ENCODE measurements around the gene BCL2.
A peak's percentile ranks its signal among the peaks of the same experiment; 100 is the strongest.
"Not testable (repeated sequence)": the region's sequence is repeated elsewhere in the genome, so short reads cannot be mapped to it uniquely, and the experiment has no call there.

Gene BCL2

GRCh38 chr18:63190838-63191237 is 128.7 kb downstream of the BCL2 start:
- CTCF ChIA-PET, result interaction anchor here (1.5 to 1.7 kb wide), 2 partner anchors 29 to 124 kb away, joined by 3 read pairs; no protein-coding TSS in a partner anchor
- H3K4me1 ChIP-seq (ENCODE audit: control extremely low read depth in 1 of 4, control insufficient read depth in 4 of 4, insufficient read depth in 4 of 4, low read length in 3 of 4), result peaks cover 0 to 19% (median 16%) of the 10 kb centered on the region in 4 experiments
- WGBS (ENCODE audit: insufficient coverage), result no CpG with 5 or more reads among the region's 2 CpGs

GRCh38 chr18:63189817-63190216 is 129.8 kb downstream of the BCL2 start:
- H3K4me1 ChIP-seq (ENCODE audit: control extremely low read depth in 1 of 4, control insufficient read depth in 4 of 4, insufficient read depth in 4 of 4, low read length in 3 of 4), result peaks cover 0 to 19% (median 16%) of the 10 kb centered on the region in 4 experiments
- 93% methylated on average over 2 of the region's 2 CpGs for WGBS (ENCODE audit: insufficient coverage)

More at GRCh38 chr18:63190838-63191237, 128.7 kb downstream of the BCL2 start:
- POLR2A ChIA-PET; H3K4me3 ChIP-seq (ENCODE audit: control insufficient read depth in 1 of 7, extremely low read depth in 1 of 7, insufficient read depth in 4 of 7, low read depth in 2 of 7, low read length in 6 of 7); DNase-seq; H3K27me3 ChIP-seq (replicated peaks in 2 of 5; ENCODE audit: control insufficient read depth in 4 of 5, insufficient read depth in 5 of 5, low read length in 4 of 5); H3K9me3 ChIP-seq (ENCODE audit: control extremely low read depth in 1 of 5, control insufficient read depth in 4 of 5, insufficient read depth in 2 of 5, low read depth in 1 of 5, low read length in 4 of 5); H3K36me3 ChIP-seq (ENCODE audit: control insufficient read depth in 4 of 4, insufficient read depth in 4 of 4, low read length in 3 of 4); H3K27ac ChIP-seq (ENCODE audit: insufficient read depth in 1 of 2, low read depth in 1 of 2, low read length in 2 of 2, poor library complexity in 1 of 2, severe bottlenecking in 2 of 2): not testable (repeated sequence)

GRCh38 chr18:63189041-63189440 is 130.5 kb downstream of the BCL2 start:
- 100% methylated on average over 1 of the region's 2 CpGs for WGBS (ENCODE audit: insufficient coverage)
- no peak overlapping the region for H3K4me3 ChIP-seq (ENCODE audit: control insufficient read depth in 1 of 7, extremely low read depth in 1 of 7, insufficient read depth in 4 of 7, low read depth in 2 of 7, low read length in 6 of 7)
- H3K9me3 ChIP-seq (ENCODE audit: control extremely low read depth in 1 of 5, control insufficient read depth in 4 of 5, insufficient read depth in 2 of 5, low read depth in 1 of 5, low read length in 4 of 5), result no peaks in the 10 kb centered on the region
- POLR2A ChIA-PET, result interaction anchor here (0.7 kb wide), 1 partner anchor 17 kb away, joined by 3 read pairs; no protein-coding TSS in a partner anchor
- no peaks in the 10 kb centered on the region for H3K27me3 ChIP-seq (replicated peaks in 2 of 5; ENCODE audit: control insufficient read depth in 4 of 5, insufficient read depth in 5 of 5, low read length in 4 of 5)
- no peak overlapping the region for H3K27ac ChIP-seq (ENCODE audit: insufficient read depth in 1 of 2, low read depth in 1 of 2, low read length in 2 of 2, poor library complexity in 1 of 2, severe bottlenecking in 2 of 2)
- H3K36me3 ChIP-seq (ENCODE audit: control insufficient read depth in 4 of 4, insufficient read depth in 4 of 4, low read length in 3 of 4), result no peaks in the 10 kb centered on the region
- peaks cover 0 to 19% (median 16%) of the 10 kb centered on the region in 4 experiments for H3K4me1 ChIP-seq (ENCODE audit: control extremely low read depth in 1 of 4, control insufficient read depth in 4 of 4, insufficient read depth in 4 of 4, low read length in 3 of 4)
- CTCF ChIA-PET, result interaction anchor here (1.8 kb wide), 1 partner anchor 17 kb away, joined by 4 read pairs; no protein-coding TSS in a partner anchor
- DNase-seq, result no peak

More at GRCh38 chr18:63189817-63190216, 129.8 kb downstream of the BCL2 start:
- Histone ChIP-seq H3K9me3 (ENCODE audit: control extremely low read depth in 1 of 5, control insufficient read depth in 4 of 5, insufficient read depth in 2 of 5, low read depth in 1 of 5, low read length in 4 of 5) (no peaks in the 10 kb centered on the region), H3K27ac (ENCODE audit: insufficient read depth in 1 of 2, low read depth in 1 of 2, low read length in 2 of 2, poor library complexity in 1 of 2, severe bottlenecking in 2 of 2) (no peak overlapping the region), H3K36me3 (ENCODE audit: control insufficient read depth in 4 of 4, insufficient read depth in 4 of 4, low read length in 3 of 4) (no peaks in the 10 kb centered on the region), H3K4me3 (ENCODE audit: control insufficient read depth in 1 of 7, extremely low read depth in 1 of 7, insufficient read depth in 4 of 7, low read depth in 2 of 7, low read length in 6 of 7) (no peak overlapping the region), H3K27me3 (replicated peaks in 2 of 5; ENCODE audit: control insufficient read depth in 4 of 5, insufficient read depth in 5 of 5, low read length in 4 of 5) (no peaks in the 10 kb centered on the region)
- DNase-seq, result no peak
- POLR2A ChIA-PET, result no interaction called here
- CTCF ChIA-PET, result interaction anchor here (1.7 kb wide), 1 partner anchor 125 kb away, joined by 3 read pairs; no protein-coding TSS in a partner anchor

GRCh38 chr18:63187791-63188460 is 131.6 kb downstream of the BCL2 start:
- no peaks in the 10 kb centered on the region for H3K36me3 ChIP-seq (ENCODE audit: control insufficient read depth in 4 of 4, insufficient read depth in 4 of 4, low read length in 3 of 4)
- 100% methylated on average over 2 of the region's 6 CpGs for WGBS (ENCODE audit: insufficient coverage)
- H3K4me3 ChIP-seq (ENCODE audit: control insufficient read depth in 1 of 7, extremely low read depth in 1 of 7, insufficient read depth in 4 of 7, low read depth in 2 of 7, low read length in 6 of 7), result no peak overlapping the region
- no peak overlapping the region for H3K27ac ChIP-seq (ENCODE audit: insufficient read depth in 1 of 2, low read depth in 1 of 2, low read length in 2 of 2, poor library complexity in 1 of 2, severe bottlenecking in 2 of 2)
- ChIA-PET POLR2A (no interaction called here), CTCF (interaction anchor here (1.5 to 1.8 kb wide), 2 partner anchors 8 to 16 kb away, joined by 4 to 5 read pairs; no protein-coding TSS in a partner anchor)
- DNase-seq, result no peak
- H3K4me1 ChIP-seq (ENCODE audit: control extremely low read depth in 1 of 4, control insufficient read depth in 4 of 4, insufficient read depth in 4 of 4, low read length in 3 of 4), result peaks cover 0 to 19% (median 16%) of the 10 kb centered on the region in 4 experiments
- no peaks in the 10 kb centered on the region for H3K27me3 ChIP-seq (replicated peaks in 2 of 5; ENCODE audit: control insufficient read depth in 4 of 5, insufficient read depth in 5 of 5, low read length in 4 of 5)
- no peaks in the 10 kb centered on the region for H3K9me3 ChIP-seq (ENCODE audit: control extremely low read depth in 1 of 5, control insufficient read depth in 4 of 5, insufficient read depth in 2 of 5, low read depth in 1 of 5, low read length in 4 of 5)

- no peak overlapping the region for H3K27ac ChIP-seq (ENCODE audit: insufficient read depth in 1 of 2, low read depth in 1 of 2, low read length in 2 of 2, poor library complexity in 1 of 2, severe bottlenecking in 2 of 2)
- H3K9me3 ChIP-seq (ENCODE audit: control extremely low read depth in 1 of 5, control insufficient read depth in 4 of 5, insufficient read depth in 2 of 5, low read depth in 1 of 5, low read length in 4 of 5), result no peaks in the 10 kb centered on the region
- WGBS (ENCODE audit: insufficient coverage), result 100% methylated on average over 1 of the region's 2 CpGs
- H3K36me3 ChIP-seq (ENCODE audit: control insufficient read depth in 4 of 4, insufficient read depth in 4 of 4, low read length in 3 of 4), result peaks cover 0 to 1% (median 0%) of the 10 kb centered on the region in 4 experiments
- ChIA-PET POLR2A (no interaction called here), CTCF (interaction anchor here (1.5 to 1.8 kb wide), 2 partner anchors 9 to 15 kb away, joined by 4 to 5 read pairs; no protein-coding TSS in a partner anchor)
- no peak for DNase-seq
- H3K27me3 ChIP-seq (replicated peaks in 2 of 5; ENCODE audit: control insufficient read depth in 4 of 5, insufficient read depth in 5 of 5, low read length in 4 of 5), result no peaks in the 10 kb centered on the region
- peaks cover 4 to 20% (median 14%) of the 10 kb centered on the region in 4 experiments for H3K4me1 ChIP-seq (ENCODE audit: control extremely low read depth in 1 of 4, control insufficient read depth in 4 of 4, insufficient read depth in 4 of 4, low read length in 3 of 4)
- H3K4me3 ChIP-seq (ENCODE audit: control insufficient read depth in 1 of 7, extremely low read depth in 1 of 7, insufficient read depth in 4 of 7, low read depth in 2 of 7, low read length in 6 of 7), result no peak overlapping the region
Observed at GRCh38 chr18:63187223-63187574, 132.4 kb downstream of the BCL2 start.

GRCh38 chr18:63186520-63187222 is 132.9 kb downstream of the BCL2 start:
- no peak overlapping the region for H3K27ac ChIP-seq (ENCODE audit: insufficient read depth in 1 of 2, low read depth in 1 of 2, low read length in 2 of 2, poor library complexity in 1 of 2, severe bottlenecking in 2 of 2)
- DNase-seq, result peak in 1 of 3 donors; percentile 41
- H3K36me3 ChIP-seq (ENCODE audit: control insufficient read depth in 4 of 4, insufficient read depth in 4 of 4, low read length in 3 of 4), result peaks cover 0 to 3% (median 0%) of the 10 kb centered on the region in 4 experiments
- H3K27me3 ChIP-seq (replicated peaks in 2 of 5; ENCODE audit: control insufficient read depth in 4 of 5, insufficient read depth in 5 of 5, low read length in 4 of 5), result no peaks in the 10 kb centered on the region
- ChIA-PET POLR2A (no interaction called here), CTCF (interaction anchor here (1.5 kb wide), 1 partner anchor 9 kb away, joined by 5 read pairs; no protein-coding TSS in a partner anchor)
- peaks cover 4 to 19% (median 14%) of the 10 kb centered on the region in 4 experiments for H3K4me1 ChIP-seq (ENCODE audit: control extremely low read depth in 1 of 4, control insufficient read depth in 4 of 4, insufficient read depth in 4 of 4, low read length in 3 of 4)
- H3K9me3 ChIP-seq (ENCODE audit: control extremely low read depth in 1 of 5, control insufficient read depth in 4 of 5, insufficient read depth in 2 of 5, low read depth in 1 of 5, low read length in 4 of 5), result no peaks in the 10 kb centered on the region
- WGBS (ENCODE audit: insufficient coverage), result no CpG with 5 or more reads among the region's 2 CpGs
- no peak overlapping the region for H3K4me3 ChIP-seq (ENCODE audit: control insufficient read depth in 1 of 7, extremely low read depth in 1 of 7, insufficient read depth in 4 of 7, low read depth in 2 of 7, low read length in 6 of 7)

Measured in common myeloid progenitor, CD34-positive (primary cell).